Mesendoderm (in vitro differentiated cells): ENCODE data around the gene SLC16A2.
"Not testable (repeated sequence)": the region's sequence is repeated elsewhere in the genome, so short reads cannot be mapped to it uniquely, and the experiment has no call there.

Source experiments
- DNase-seq: peaks from one replicate; pipeline ENCODE4 v3.0.0; 2013
- H2AK5ac ChIP-seq: 2 replicates; pipeline ENCODE4 v1.6.1; 2013; ENCODE audit warnings: low read length, inconsistent platforms
- H2BK120ac ChIP-seq: 2 replicates; pipeline ENCODE4 v1.6.1; 2013; ENCODE audit warnings: low read depth, mild to moderate bottlenecking, low read length, moderate library complexity, mixed read lengths
- H2BK15ac ChIP-seq: replicated peaks from 2 replicates; pipeline ENCODE4 v1.6.1; 2013; ENCODE audit warnings: low read depth, mild to moderate bottlenecking, moderate library complexity
- H2BK5ac ChIP-seq: 2 replicates; pipeline ENCODE4 v1.6.1; 2013; ENCODE audit warnings: low read length, inconsistent platforms
- H3K18ac ChIP-seq: 2 replicates; pipeline ENCODE4 v1.6.1; 2013; ENCODE audit warnings: mild to moderate bottlenecking, low read length, mixed read lengths
- H3K23ac ChIP-seq: one replicate; pipeline ENCODE4 v1.6.1; 2013; ENCODE audit warnings: low read length
- H3K27ac ChIP-seq: 2 replicates; pipeline ENCODE4 v1.5.1; 2013; ENCODE audit warnings: low read depth, mild to moderate bottlenecking, inconsistent platforms, low read length, moderate library complexity
- H3K27me3 ChIP-seq: 2 replicates; pipeline ENCODE4 v1.6.1; 2013; ENCODE audit warnings: low read length, control low read depth, mild to moderate bottlenecking, inconsistent platforms; ENCODE audit not compliant: insufficient read depth, poor library complexity
- H3K36me3 ChIP-seq: 2 replicates; pipeline ENCODE4 v1.6.1; 2013; ENCODE audit warnings: low read length, inconsistent platforms; ENCODE audit not compliant: control insufficient read depth, insufficient read depth
- H3K4ac ChIP-seq: one replicate; pipeline ENCODE4 v1.6.1; 2013; ENCODE audit warnings: low read depth, mild to moderate bottlenecking, low read length, moderate library complexity
- H3K4me1 ChIP-seq: 2 replicates; pipeline ENCODE4 v1.6.1; 2013; ENCODE audit warnings: low read depth, low read length, inconsistent platforms; ENCODE audit not compliant: control insufficient read depth
- H3K4me2 ChIP-seq: 2 replicates; pipeline ENCODE4 v1.6.1; 2013; ENCODE audit warnings: low read length
- H3K4me3 ChIP-seq: 2 replicates; pipeline ENCODE4 v1.5.1; 2013; ENCODE audit warnings: mild to moderate bottlenecking, low read length
- H3K56ac ChIP-seq: one replicate; pipeline ENCODE4 v1.6.1; 2013; ENCODE audit warnings: low read length
- H3K79me1 ChIP-seq: 2 replicates; pipeline ENCODE4 v1.6.1; 2013; ENCODE audit warnings: low read length, inconsistent platforms
- H3K79me2 ChIP-seq: 2 replicates; pipeline ENCODE4 v1.6.1; 2013; ENCODE audit warnings: mild to moderate bottlenecking, low read length; ENCODE audit not compliant: control insufficient read depth, insufficient read depth
- H3K9ac ChIP-seq: 2 replicates; pipeline ENCODE4 v1.6.1; 2013; ENCODE audit warnings: low read length, inconsistent platforms
- H4K5ac ChIP-seq: one replicate; pipeline ENCODE4 v1.6.1; 2013; ENCODE audit warnings: low read length
- H4K8ac ChIP-seq: one replicate; pipeline ENCODE4 v1.6.1; 2013; ENCODE audit warnings: low read depth, mild to moderate bottlenecking, control low read depth, low read length, moderate library complexity
- WGBS: extraction: QIAGEN DNeasy Blood & Tissue Kit; methylation state at CpG from one replicate; pipeline ENCODE4 v1.1.7; 2013; ENCODE audit warnings: low lambda C conversion rate, missing lambda C conversion rate; ENCODE audit not compliant: insufficient coverage; ENCODE audit errors: extremely low coverage; 5-methylcytosine and 5-hydroxymethylcytosine counted together

The SLC16A2 gene

GRCh38 chrX:74516013-74516412, 94.7 kb downstream of the SLC16A2 start:
- H4K5ac ChIP-seq, H3K23ac ChIP-seq, H3K79me2 ChIP-seq, H3K56ac ChIP-seq, H3K4me1 ChIP-seq, H3K9ac ChIP-seq, H2BK120ac ChIP-seq, H4K8ac ChIP-seq, H3K27me3 ChIP-seq, H3K4ac ChIP-seq, H3K4me2 ChIP-seq, DNase-seq, H3K36me3 ChIP-seq, H3K4me3 ChIP-seq, H2AK5ac ChIP-seq, H2BK5ac ChIP-seq, H2BK15ac ChIP-seq, H3K27ac ChIP-seq, H3K18ac ChIP-seq, H3K79me1 ChIP-seq: not testable (repeated sequence)
- WGBS, result no CpG with 5 or more reads among the region's 1 CpG

- no peaks in the 10 kb centered on the region for H3K27me3 ChIP-seq
- no peak overlapping the region for H3K27ac ChIP-seq
- no peak overlapping the region for H2BK5ac ChIP-seq
- H3K18ac ChIP-seq, result no peak overlapping the region
- no peak overlapping the region for H3K9ac ChIP-seq
- H3K36me3 ChIP-seq, result no peaks in the 10 kb centered on the region
- DNase-seq, result no peak
- no peak overlapping the region for H3K56ac ChIP-seq
- H3K4me1 ChIP-seq, result no peaks in the 10 kb centered on the region
- 100% methylated on average over 2 of the region's 2 CpGs for WGBS
- H4K5ac ChIP-seq, result no peak overlapping the region
- H3K4ac ChIP-seq, result no peak overlapping the region
- H3K4me2 ChIP-seq, result no peak overlapping the region
- H2BK120ac ChIP-seq, result no peak overlapping the region
- no peaks in the 10 kb centered on the region for H3K79me1 ChIP-seq
- H3K4me3 ChIP-seq, result no peak overlapping the region
- no peak overlapping the region for H3K23ac ChIP-seq
- no peak overlapping the region for H2AK5ac ChIP-seq
- H2BK15ac ChIP-seq, result no peak overlapping the region
- no peak overlapping the region for H4K8ac ChIP-seq
- H3K79me2 ChIP-seq, result no peaks in the 10 kb centered on the region
These were observed 98.6 kb downstream of the SLC16A2 start for GRCh38 chrX:74519870-74520269.

- H3K9ac ChIP-seq, result no peak overlapping the region
- no peaks in the 10 kb centered on the region for H3K4me1 ChIP-seq
- no peak overlapping the region for H2AK5ac ChIP-seq
- no peak overlapping the region for H2BK120ac ChIP-seq
- H3K23ac ChIP-seq, result no peak overlapping the region
- no peak overlapping the region for H3K4me2 ChIP-seq
- H3K36me3 ChIP-seq, result no peaks in the 10 kb centered on the region
- H2BK15ac ChIP-seq, result no peak overlapping the region
- DNase-seq, result no peak
- no peak overlapping the region for H3K18ac ChIP-seq
- H2BK5ac ChIP-seq, result no peak overlapping the region
- no peaks in the 10 kb centered on the region for H3K79me1 ChIP-seq
- H3K79me2 ChIP-seq, result no peaks in the 10 kb centered on the region
- no peaks in the 10 kb centered on the region for H3K27me3 ChIP-seq
- H3K56ac ChIP-seq, result no peak overlapping the region
- H3K4ac ChIP-seq, result no peak overlapping the region
- no peak overlapping the region for H3K4me3 ChIP-seq
- WGBS, result no CpG with 5 or more reads among the region's 3 CpGs
- H4K5ac ChIP-seq, result no peak overlapping the region
- no peak overlapping the region for H3K27ac ChIP-seq
- no peak overlapping the region for H4K8ac ChIP-seq
These were observed 99.0 kb downstream of the SLC16A2 start for GRCh38 chrX:74520291-74520690.

- Histone ChIP-seq H3K79me2 (no peaks in the 10 kb centered on the region), H2AK5ac (no peak overlapping the region), H3K4me1 (no peaks in the 10 kb centered on the region), H3K18ac (no peak overlapping the region), H3K9ac (no peak overlapping the region), H3K36me3 (no peaks in the 10 kb centered on the region), H3K79me1 (no peaks in the 10 kb centered on the region), H3K4ac (no peak overlapping the region), H2BK5ac (no peak overlapping the region), H2BK15ac (no peak overlapping the region), H3K23ac (no peak overlapping the region), H3K27me3 (no peaks in the 10 kb centered on the region), H3K4me3 (no peak overlapping the region), H4K5ac (no peak overlapping the region), H4K8ac (no peak overlapping the region), H3K4me2 (no peak overlapping the region), H2BK120ac (no peak overlapping the region), H3K56ac (no peak overlapping the region), H3K27ac (no peak overlapping the region)
- WGBS, result no CpG with 5 or more reads among the region's 8 CpGs
- no peak for DNase-seq
These were observed 99.6 kb downstream of the SLC16A2 start for GRCh38 chrX:74520896-74521295.

GRCh38 chrX:74521961-74522751, 100.9 kb downstream of the SLC16A2 start:
- H3K36me3 ChIP-seq, result no peaks in the 10 kb centered on the region
- no peak overlapping the region for H3K4me3 ChIP-seq
- no peak overlapping the region for H3K56ac ChIP-seq
- H2BK5ac ChIP-seq, result no peak overlapping the region
- H3K4me1 ChIP-seq, result no peaks in the 10 kb centered on the region
- no peak overlapping the region for H2BK15ac ChIP-seq
- no peaks in the 10 kb centered on the region for H3K79me1 ChIP-seq
- H3K79me2 ChIP-seq, result no peaks in the 10 kb centered on the region
- no peak overlapping the region for H3K23ac ChIP-seq
- H2AK5ac ChIP-seq, result no peak overlapping the region
- no peak overlapping the region for H3K18ac ChIP-seq
- WGBS, result no CpG with 5 or more reads among the region's 9 CpGs
- no peak for DNase-seq
- no peak overlapping the region for H3K9ac ChIP-seq
- H3K4ac ChIP-seq, result no peak overlapping the region
- H4K8ac ChIP-seq, result no peak overlapping the region
- no peak overlapping the region for H2BK120ac ChIP-seq
- no peak overlapping the region for H3K4me2 ChIP-seq
- no peak overlapping the region for H4K5ac ChIP-seq
- H3K27me3 ChIP-seq, result no peaks in the 10 kb centered on the region
- H3K27ac ChIP-seq, result no peak overlapping the region

- no peak overlapping the region for H3K27ac ChIP-seq
These were observed 101.9 kb downstream of the SLC16A2 start for GRCh38 chrX:74523224-74523623.

More at GRCh38 chrX:74523224-74523623, 101.9 kb downstream of the SLC16A2 start:
- DNase-seq, result no peak
- no peak overlapping the region for H2BK120ac ChIP-seq
- no peaks in the 10 kb centered on the region for H3K4me1 ChIP-seq
- no peak overlapping the region for H3K23ac ChIP-seq
- H3K79me1 ChIP-seq, result no peaks in the 10 kb centered on the region
- H3K27me3 ChIP-seq, result no peaks in the 10 kb centered on the region
- no peak overlapping the region for H3K56ac ChIP-seq
- no CpG with 5 or more reads among the region's 1 CpG for WGBS
- no peak overlapping the region for H3K9ac ChIP-seq
- no peak overlapping the region for H3K4me3 ChIP-seq
- no peak overlapping the region for H4K8ac ChIP-seq
- H4K5ac ChIP-seq, result no peak overlapping the region
- no peak overlapping the region for H3K4ac ChIP-seq
- no peak overlapping the region for H3K18ac ChIP-seq
- no peak overlapping the region for H3K4me2 ChIP-seq
- H3K79me2 ChIP-seq, result no peaks in the 10 kb centered on the region
- no peak overlapping the region for H2BK5ac ChIP-seq
- no peaks in the 10 kb centered on the region for H3K36me3 ChIP-seq
- no peak overlapping the region for H2BK15ac ChIP-seq
- no peak overlapping the region for H2AK5ac ChIP-seq
